HG02588 (cell line): ENCODE data around the gene VAMP2.

ENCODE experiments used
- ATAC-seq: cut with Tn5 transposase; IDR thresholded peaks from one replicate; pipeline ENCODE4 v1.9.1; 2021; ENCODE audit warnings: mild to moderate bottlenecking, moderate library complexity; ENCODE audit not compliant: unreplicated experiment

VAMP2 gene

GRCh38 chr17:8124350-8125153 lies 38.2 kb downstream of the VAMP2 start:
- ATAC-seq = no peak

GRCh38 chr17:8123695-8124349 lies 38.9 kb downstream of the VAMP2 start, which contains the start of gene HES7:
Gene HES7, minus strand, starts transcription at chr17:8124106. Its CDS starts 22 bp downstream, at chr17:8124084.
- no peak for ATAC-seq

GRCh38 chr17:8122924-8123694 lies 39.6 kb downstream of the VAMP2 start:
- ATAC-seq = no peak

- no peak for ATAC-seq
Observed at GRCh38 chr17:8122422-8122923, 40.3 kb downstream of the VAMP2 start.

- ATAC-seq = no peak
Observed at GRCh38 chr17:8121681-8122421, 40.9 kb downstream of the VAMP2 start.

GRCh38 chr17:8121407-8121680 lies 41.4 kb downstream of the VAMP2 start:
- no peak for ATAC-seq

GRCh38 chr17:8120520-8121406 lies 42.0 kb downstream of the VAMP2 start:
- ATAC-seq = no peak

- peak; percentile 20 for ATAC-seq
Observed at GRCh38 chr17:8119581-8120519, 42.9 kb downstream of the VAMP2 start.

- ATAC-seq = peak; percentile 33
Observed at GRCh38 chr17:8118769-8119580, 43.8 kb downstream of the VAMP2 start.

GRCh38 chr17:8117980-8118768 lies 44.6 kb downstream of the VAMP2 start, which contains the start of gene ALOXE3:
Gene ALOXE3, minus strand, starts transcription at chr17:8118514. Its CDS starts 524 bp downstream, at chr17:8117990.
- no peak for ATAC-seq

- ATAC-seq = no peak
Observed at GRCh38 chr17:8117367-8117979, 45.3 kb downstream of the VAMP2 start.

- ATAC-seq = no peak
Observed at GRCh38 chr17:8116776-8117175, 46.0 kb downstream of the VAMP2 start.

- no peak for ATAC-seq
Observed at GRCh38 chr17:8110907-8111306, 51.8 kb downstream of the VAMP2 start.

- ATAC-seq = no peak
Observed at GRCh38 chr17:8110456-8110804, 52.3 kb downstream of the VAMP2 start.

- no peak for ATAC-seq
Observed at GRCh38 chr17:8109661-8110455, 52.9 kb downstream of the VAMP2 start.
